H1 (cell line): ENCODE data around the gene TTC9.

Experiments
- CEBPB ChIP-seq: IDR thresholded peaks from 2 replicates; pipeline ENCODE4 v1.6.1; 2012; ENCODE audit warnings: low read depth, low read length
- CREB1 ChIP-seq: IDR thresholded peaks from 2 replicates; pipeline ENCODE4 v1.6.1; 2012; ENCODE audit warnings: inconsistent platforms
- CTCF ChIP-seq, 3 experiments: IDR thresholded peaks; 1 replicate in 2 of 3; 2 replicates in 1 of 3; pipeline versions ENCODE4 v1.5.1 to v1.6.1; 2011; ENCODE audit warnings: low read length in 3 of 3, mild to moderate bottlenecking in 3 of 3, inconsistent platforms in 2 of 3, low read depth in 1 of 3, moderate library complexity in 1 of 3; ENCODE audit not compliant: insufficient read depth in 1 of 3; ENCODE audit errors: control extremely low read depth in 1 of 3
- EP300 ChIP-seq, 2 experiments: IDR thresholded peaks; 1 replicate in 1 of 2; 2 replicates in 1 of 2; pipeline ENCODE4 v1.6.1; 2011 to 2012; ENCODE audit warnings: low read depth in 2 of 2, low read length in 2 of 2, mild to moderate bottlenecking in 2 of 2, borderline replicate concordance in 1 of 2, inconsistent platforms in 1 of 2, moderate library complexity in 1 of 2
- EZH2 ChIP-seq: fragments of 200-600 bp; sonication (generic); IDR thresholded peaks from 2 replicates; pipeline ENCODE4 v1.7.1; 2012; ENCODE audit warnings: low read depth, mild to moderate bottlenecking, moderate library complexity, low read length, inconsistent platforms; ENCODE audit not compliant: severe bottlenecking
- HDAC2 ChIP-seq, 2 experiments: fragments of 300-600 bp in 1 of 2; sonication (generic) in 1 of 2; IDR thresholded peaks; 2 replicates each; pipeline ENCODE4 v1.6.1; 2011 to 2012; ENCODE audit warnings: low read depth in 2 of 2, low read length in 2 of 2, mild to moderate bottlenecking in 2 of 2, moderate library complexity in 2 of 2, borderline replicate concordance in 1 of 2, inconsistent platforms in 1 of 2
- MAFK ChIP-seq: IDR thresholded peaks from 2 replicates; pipeline ENCODE4 v1.6.1; 2012; ENCODE audit warnings: low read depth, mild to moderate bottlenecking, improper control_type of control experiment, low read length
- POLR2A ChIP-seq, 2 experiments: IDR thresholded peaks; 1 replicate in 1 of 2; 2 replicates in 1 of 2; pipeline ENCODE4 v1.6.1; 2011; ENCODE audit warnings: low read depth in 2 of 2, low read length in 2 of 2, mild to moderate bottlenecking in 2 of 2; ENCODE audit errors: control extremely low read depth in 1 of 2
- POLR2AphosphoS5 ChIP-seq: IDR thresholded peaks from 2 replicates; pipeline ENCODE4 v1.6.1; 2011; ENCODE audit warnings: low read depth, low read length
- SP4 ChIP-seq: IDR thresholded peaks from 2 replicates; pipeline ENCODE4 v1.6.1; 2012; ENCODE audit warnings: low read length, inconsistent platforms
- TAF1 ChIP-seq: IDR thresholded peaks from 2 replicates; pipeline ENCODE4 v1.6.1; 2011; ENCODE audit warnings: mild to moderate bottlenecking, low read depth, low read length

- no peak for TF ChIP-seq HDAC2 (IDR thresholded peaks at IDR 0.05; ENCODE audit: borderline replicate concordance in 1 of 2, low read depth in 2 of 2, low read length in 2 of 2)
- TF ChIP-seq CTCF (IDR thresholded peaks at IDR 0.05; ENCODE audit: control extremely low read depth in 1 of 3, insufficient read depth in 1 of 3, low read depth in 1 of 3, low read length in 3 of 3) = no peak
- TF ChIP-seq MAFK = no peak
- TF ChIP-seq CEBPB = no peak
- TF ChIP-seq SP4 = no peak
- no peak for TF ChIP-seq POLR2AphosphoS5
- TF ChIP-seq TAF1 = no peak
- no peak for TF ChIP-seq POLR2A (IDR thresholded peaks at IDR 0.05; ENCODE audit: control extremely low read depth in 1 of 2, low read depth in 2 of 2, low read length in 2 of 2)
- TF ChIP-seq EP300 (IDR thresholded peaks at IDR 0.05; ENCODE audit: borderline replicate concordance in 1 of 2, low read depth in 2 of 2, low read length in 2 of 2) = no peak
- no peak for TF ChIP-seq CREB1
- no peak for TF ChIP-seq EZH2
Measured at GRCh38 chr14:70618314-70618713, 23.4 kb upstream of the TTC9 start.
